GM19455 (cell line): ENCODE results near the gene PAK5.

Experiments
- ATAC-seq: cut with Tn5 transposase; IDR thresholded peaks from one replicate; pipeline ENCODE4 v1.9.1; 2021; ENCODE audit not compliant: unreplicated experiment

Gene PAK5

DNA sequence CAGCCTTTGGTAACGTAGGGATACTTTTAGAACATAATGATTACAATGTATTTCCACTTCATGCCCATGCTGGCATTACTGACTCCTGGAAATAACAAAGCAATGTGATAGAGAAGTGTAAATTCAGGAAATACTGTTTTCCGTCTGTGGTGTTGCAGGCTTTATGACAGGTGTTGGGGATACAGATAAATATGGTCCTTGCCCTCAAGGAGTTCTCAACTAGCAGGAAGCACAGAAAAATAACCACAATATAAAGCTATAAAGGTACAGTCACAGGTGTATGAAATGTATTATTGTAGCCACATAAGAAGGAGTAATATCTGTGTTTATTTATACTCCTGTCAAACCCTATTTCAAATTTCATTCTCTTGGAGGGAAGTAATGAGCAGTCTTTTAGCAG, 337.4 kb downstream of the PAK5 start:
- no peak for ATAC-seq

DNA sequence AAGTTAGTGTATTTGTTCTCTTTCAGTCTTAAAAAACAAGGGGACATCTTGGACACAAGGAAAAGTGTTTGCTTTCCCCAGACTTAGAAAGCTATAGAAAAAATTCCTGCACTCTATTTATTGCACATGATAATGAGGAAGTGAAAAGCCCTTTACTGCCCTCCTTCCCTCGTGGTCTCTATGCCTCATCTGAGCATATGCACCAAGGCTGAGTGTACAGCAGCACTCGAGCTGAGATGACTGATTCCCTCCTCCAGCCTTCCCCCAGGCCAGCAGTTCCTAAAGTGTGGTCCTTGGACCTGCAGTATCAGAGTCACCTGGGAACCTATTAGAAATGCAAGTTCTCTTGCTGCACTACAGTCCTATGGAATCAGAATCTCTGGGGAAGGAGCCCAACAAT, 338.8 kb downstream of the PAK5 start:
- ATAC-seq: peak; percentile 78

DNA sequence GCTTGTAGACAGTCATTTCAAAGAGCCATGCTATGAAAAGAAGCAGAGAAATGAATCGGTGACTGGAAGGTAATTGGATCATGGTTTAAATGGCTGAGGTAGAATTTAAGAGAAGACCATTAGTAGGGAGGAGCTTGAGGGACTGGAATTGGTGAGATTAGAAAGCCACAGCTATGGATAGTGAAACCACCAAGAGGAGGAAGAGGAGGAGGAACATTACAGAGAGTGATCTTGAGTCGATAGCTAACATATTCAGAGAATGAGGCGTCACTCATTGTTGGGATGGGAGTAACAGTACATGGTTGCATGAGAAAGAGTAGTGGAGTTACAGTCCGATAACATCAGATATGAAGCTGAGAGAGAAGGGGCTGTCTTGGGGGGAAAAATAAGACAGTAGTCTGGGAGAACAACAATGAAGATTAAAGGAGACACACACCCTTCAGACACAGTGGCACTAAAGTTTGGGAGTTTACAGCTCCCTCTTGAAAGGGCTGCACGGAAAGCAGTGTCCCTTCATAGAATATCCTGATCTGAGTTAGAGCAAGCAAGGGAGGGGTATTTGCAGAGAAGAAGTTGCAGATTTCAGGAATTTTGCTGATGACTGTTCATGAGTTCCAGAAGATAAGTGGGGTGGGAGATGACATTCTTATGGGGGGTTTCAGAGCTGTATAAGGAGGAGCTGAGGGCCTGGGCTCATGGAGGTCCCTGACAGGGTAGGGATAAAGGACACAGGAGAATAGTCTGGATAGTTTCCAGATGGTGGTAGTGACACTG, 339.6 kb downstream of the PAK5 start:
- no peak for ATAC-seq

DNA sequence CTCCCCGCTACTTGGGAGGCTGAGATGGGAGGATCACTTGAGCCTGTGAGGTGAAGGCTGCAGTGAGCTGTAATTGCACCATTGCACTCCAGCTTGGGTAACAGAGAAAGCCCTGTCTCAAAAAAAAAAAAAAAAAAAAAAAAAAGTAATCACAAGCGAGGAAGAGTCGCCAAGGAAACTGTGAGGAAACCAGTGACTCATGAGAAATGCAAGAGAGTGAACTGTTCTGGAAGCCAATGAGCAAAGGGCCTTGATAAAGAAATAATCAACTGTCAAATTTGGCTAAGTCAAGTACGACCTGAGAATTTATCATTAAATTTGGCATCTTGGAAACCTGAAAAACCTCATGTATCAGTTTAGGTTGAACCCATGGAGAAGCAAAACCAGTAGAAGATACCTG, 340.6 kb downstream of the PAK5 start:
- no peak for ATAC-seq

DNA sequence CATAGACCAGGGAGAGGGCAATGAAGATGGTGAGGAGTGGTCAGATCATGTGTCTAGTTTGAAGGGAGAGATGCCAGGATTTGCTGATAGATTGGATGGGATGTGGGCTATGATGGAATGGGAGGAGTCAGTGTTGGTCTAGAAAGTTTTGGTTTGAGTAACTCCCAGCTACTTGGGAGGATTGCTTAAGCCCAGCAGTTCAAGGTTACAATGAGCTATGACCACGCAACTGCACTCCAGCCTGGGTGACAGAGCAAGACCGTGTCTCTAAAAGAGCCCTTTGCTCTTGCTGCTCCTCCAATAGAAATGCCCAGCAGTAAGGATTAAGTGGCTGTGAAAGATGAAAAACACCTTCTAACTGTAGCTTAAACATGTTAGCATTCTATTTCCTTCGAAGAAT, 342.7 kb downstream of the PAK5 start:
- no peak for ATAC-seq

DNA sequence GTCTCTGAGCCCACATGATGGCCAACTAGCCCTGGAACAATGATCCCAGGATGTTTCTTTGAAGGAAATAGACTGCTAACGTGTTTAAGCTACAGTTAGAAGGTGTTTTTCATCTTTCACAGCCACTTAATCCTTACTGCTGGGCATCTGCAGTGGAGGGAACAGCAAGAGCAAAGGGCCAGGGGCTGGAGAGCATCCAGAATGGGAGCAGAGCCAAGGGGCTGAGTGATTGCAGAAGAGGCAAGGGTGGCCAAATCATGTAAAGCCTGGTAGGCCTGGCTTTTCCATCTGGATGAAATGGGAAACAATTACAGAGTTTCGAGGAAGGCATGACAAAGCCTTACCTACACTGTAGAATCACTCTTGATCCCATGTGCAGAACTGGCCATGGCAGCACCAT, 343.2 kb downstream of the PAK5 start:
- ATAC-seq: no peak

DNA sequence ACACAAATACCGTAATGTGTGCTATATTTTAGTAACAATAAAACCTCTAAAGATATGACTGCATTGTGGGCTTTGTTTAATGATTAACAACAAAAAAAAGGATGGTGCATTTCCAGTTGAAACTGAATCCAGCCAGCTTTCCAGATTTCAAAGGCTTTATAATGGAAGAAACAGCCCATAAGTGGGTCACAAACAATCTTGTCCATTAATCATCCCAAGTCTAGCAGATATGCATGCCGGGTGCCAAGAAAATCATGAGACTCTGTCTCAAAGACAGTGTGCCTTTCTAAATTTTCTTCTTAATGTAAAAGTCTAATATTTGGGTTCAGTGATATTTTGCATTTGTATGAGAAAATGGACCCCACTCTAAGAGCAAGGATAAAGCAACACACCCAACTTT, 345.1 kb downstream of the PAK5 start:
- no peak for ATAC-seq

DNA sequence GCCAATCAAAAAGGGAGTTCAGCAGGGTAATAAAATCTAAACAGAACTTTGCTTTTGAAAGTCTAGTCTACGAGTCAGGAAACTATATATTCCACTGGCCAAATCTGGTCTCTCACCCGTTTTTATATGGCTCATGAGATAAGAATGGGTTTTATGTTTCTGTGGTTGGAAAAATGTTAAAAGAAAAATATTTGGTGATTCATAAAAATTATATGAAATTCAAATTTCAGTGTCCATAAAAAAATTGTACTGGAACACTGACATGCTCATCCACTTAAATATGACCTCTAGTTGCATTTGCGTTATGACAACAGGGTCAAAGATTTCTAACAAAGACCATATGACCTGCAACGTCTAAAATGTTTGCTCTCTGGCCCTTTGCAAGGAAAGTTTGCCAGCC, 346.8 kb downstream of the PAK5 start:
- no peak for ATAC-seq

DNA sequence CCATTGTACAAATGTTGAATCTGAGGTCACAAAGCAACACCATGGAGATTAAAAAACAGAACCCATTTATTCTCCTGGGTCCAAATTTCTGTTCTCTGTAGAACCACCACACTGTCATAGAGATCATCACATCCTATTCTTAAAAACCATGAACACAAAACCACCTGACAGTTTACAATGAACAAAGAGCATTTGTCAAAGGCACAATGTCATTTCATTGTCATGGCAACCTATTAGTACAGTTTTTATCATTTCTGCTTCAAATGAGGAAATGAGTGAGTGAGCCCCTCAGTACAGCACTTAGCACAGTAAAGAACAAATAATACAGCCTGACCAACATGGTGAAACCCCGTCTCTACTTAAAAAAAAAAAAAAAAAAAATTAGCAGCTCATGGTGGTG, 347.6 kb downstream of the PAK5 start:
- no peak for ATAC-seq

DNA sequence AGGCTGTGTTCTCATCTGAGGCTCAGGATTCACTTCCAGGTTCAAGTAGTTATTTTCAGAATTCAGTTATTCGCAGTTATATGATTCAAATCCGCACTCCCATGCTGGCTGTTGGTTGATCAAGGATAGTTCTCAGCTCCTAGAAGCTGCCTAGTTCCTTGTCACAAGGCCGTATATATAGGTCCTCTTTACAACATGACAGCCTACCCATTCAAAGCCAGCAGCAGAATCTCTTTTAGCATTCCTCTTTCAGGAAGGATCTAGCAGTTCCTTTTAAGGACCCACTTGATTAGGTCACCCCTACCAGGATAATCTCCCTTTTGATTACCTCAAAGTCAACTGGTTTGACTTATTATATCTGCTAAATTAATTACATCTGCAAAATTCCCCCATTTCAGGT, 348.2 kb downstream of the PAK5 start:
- no peak for ATAC-seq

DNA sequence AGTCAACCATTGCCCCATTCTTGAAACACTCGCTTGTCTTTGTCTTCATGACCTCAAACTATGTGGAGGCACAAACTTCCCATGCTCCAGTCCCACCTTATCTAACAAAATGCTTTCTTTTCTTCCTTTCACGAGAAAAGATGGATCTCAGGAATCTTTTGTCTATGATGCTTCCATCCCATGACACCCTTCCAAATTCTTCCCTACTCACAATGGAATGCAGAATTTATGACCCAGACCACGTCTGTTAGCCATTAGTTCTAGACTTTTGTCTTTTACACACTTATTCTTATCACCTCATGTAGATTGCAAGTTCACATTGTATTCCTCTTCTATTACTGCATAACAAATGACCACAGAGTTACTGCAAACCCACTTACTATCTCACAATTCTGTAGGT, 348.7 kb downstream of the PAK5 start:
- ATAC-seq: no peak

DNA sequence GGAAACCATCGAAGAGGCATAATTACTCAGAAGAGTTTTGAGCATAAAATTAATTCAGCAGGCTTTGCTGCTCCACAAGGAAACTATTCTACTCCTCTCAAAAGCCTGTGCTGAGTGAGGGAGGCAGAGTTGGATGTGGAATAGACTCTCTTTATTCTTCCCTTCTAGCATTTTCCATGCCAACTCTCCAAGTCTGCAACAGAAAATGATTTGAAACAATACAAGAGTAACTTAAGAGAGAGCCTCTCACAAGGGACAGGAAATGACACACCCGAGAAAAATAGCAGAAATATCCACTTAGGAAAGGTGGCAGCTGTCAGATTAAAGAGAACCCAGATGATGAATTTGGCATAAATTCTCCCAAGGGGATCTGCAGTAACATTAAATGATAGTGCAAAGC, 350.8 kb downstream of the PAK5 start:
- no peak for ATAC-seq
